Measurements from ENCODE around the gene PHACTR4. TPM values are rescaled to one million over a fixed set of nuclear protein-coding genes. Genes with fewer than 3 reads are reported as not detected.

The PHACTR4 gene
- total and polyA plus RNA-seq, 2 of the 8 experiments (the other 6 are each of a cell fraction or from before 2014, with no cell fraction given): 23.7 to 57.8 TPM

- TF ChIP-seq EP300 (IDR thresholded peaks at IDR 0.05; ENCODE audit: borderline replicate concordance in 1 of 2, low read depth in 2 of 2, low read length in 2 of 2): no peak
- no peak for TF ChIP-seq PHF8 (conservative IDR thresholded peaks at IDR 0.05; ENCODE audit: low read depth, low read length)
- TF ChIP-seq CEBPB (IDR thresholded peaks at IDR 0.05; ENCODE audit: low read depth, low read length): no peak
- TF ChIP-seq, protein P1, sequence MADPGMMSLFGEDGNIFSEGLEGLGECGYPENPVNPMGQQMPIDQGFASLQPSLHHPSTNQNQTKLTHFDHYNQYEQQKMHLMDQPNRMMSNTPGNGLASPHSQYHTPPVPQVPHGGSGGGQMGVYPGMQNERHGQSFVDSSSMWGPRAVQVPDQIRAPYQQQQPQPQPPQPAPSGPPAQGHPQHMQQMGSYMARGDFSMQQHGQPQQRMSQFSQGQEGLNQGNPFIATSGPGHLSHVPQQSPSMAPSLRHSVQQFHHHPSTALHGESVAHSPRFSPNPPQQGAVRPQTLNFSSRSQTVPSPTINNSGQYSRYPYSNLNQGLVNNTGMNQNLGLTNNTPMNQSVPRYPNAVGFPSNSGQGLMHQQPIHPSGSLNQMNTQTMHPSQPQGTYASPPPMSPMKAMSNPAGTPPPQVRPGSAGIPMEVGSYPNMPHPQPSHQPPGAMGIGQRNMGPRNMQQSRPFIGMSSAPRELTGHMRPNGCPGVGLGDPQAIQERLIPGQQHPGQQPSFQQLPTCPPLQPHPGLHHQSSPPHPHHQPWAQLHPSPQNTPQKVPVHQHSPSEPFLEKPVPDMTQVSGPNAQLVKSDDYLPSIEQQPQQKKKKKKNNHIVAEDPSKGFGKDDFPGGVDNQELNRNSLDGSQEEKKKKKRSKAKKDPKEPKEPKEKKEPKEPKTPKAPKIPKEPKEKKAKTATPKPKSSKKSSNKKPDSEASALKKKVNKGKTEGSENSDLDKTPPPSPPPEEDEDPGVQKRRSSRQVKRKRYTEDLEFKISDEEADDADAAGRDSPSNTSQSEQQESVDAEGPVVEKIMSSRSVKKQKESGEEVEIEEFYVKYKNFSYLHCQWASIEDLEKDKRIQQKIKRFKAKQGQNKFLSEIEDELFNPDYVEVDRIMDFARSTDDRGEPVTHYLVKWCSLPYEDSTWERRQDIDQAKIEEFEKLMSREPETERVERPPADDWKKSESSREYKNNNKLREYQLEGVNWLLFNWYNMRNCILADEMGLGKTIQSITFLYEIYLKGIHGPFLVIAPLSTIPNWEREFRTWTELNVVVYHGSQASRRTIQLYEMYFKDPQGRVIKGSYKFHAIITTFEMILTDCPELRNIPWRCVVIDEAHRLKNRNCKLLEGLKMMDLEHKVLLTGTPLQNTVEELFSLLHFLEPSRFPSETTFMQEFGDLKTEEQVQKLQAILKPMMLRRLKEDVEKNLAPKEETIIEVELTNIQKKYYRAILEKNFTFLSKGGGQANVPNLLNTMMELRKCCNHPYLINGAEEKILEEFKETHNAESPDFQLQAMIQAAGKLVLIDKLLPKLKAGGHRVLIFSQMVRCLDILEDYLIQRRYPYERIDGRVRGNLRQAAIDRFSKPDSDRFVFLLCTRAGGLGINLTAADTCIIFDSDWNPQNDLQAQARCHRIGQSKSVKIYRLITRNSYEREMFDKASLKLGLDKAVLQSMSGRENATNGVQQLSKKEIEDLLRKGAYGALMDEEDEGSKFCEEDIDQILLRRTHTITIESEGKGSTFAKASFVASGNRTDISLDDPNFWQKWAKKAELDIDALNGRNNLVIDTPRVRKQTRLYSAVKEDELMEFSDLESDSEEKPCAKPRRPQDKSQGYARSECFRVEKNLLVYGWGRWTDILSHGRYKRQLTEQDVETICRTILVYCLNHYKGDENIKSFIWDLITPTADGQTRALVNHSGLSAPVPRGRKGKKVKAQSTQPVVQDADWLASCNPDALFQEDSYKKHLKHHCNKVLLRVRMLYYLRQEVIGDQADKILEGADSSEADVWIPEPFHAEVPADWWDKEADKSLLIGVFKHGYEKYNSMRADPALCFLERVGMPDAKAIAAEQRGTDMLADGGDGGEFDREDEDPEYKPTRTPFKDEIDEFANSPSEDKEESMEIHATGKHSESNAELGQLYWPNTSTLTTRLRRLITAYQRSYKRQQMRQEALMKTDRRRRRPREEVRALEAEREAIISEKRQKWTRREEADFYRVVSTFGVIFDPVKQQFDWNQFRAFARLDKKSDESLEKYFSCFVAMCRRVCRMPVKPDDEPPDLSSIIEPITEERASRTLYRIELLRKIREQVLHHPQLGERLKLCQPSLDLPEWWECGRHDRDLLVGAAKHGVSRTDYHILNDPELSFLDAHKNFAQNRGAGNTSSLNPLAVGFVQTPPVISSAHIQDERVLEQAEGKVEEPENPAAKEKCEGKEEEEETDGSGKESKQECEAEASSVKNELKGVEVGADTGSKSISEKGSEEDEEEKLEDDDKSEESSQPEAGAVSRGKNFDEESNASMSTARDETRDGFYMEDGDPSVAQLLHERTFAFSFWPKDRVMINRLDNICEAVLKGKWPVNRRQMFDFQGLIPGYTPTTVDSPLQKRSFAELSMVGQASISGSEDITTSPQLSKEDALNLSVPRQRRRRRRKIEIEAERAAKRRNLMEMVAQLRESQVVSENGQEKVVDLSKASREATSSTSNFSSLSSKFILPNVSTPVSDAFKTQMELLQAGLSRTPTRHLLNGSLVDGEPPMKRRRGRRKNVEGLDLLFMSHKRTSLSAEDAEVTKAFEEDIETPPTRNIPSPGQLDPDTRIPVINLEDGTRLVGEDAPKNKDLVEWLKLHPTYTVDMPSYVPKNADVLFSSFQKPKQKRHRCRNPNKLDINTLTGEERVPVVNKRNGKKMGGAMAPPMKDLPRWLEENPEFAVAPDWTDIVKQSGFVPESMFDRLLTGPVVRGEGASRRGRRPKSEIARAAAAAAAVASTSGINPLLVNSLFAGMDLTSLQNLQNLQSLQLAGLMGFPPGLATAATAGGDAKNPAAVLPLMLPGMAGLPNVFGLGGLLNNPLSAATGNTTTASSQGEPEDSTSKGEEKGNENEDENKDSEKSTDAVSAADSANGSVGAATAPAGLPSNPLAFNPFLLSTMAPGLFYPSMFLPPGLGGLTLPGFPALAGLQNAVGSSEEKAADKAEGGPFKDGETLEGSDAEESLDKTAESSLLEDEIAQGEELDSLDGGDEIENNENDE (IDR thresholded peaks at IDR 0.05; ENCODE audit: insufficient replicate concordance, low read length): no peak
- TF ChIP-seq RAD21 (IDR thresholded peaks at IDR 0.05 in 1 of 2, conservative IDR thresholded peaks at IDR 0.05 in 1 of 2; ENCODE audit: low read depth in 2 of 2, low read length in 2 of 2): no peak
- TF ChIP-seq, protein P2, sequence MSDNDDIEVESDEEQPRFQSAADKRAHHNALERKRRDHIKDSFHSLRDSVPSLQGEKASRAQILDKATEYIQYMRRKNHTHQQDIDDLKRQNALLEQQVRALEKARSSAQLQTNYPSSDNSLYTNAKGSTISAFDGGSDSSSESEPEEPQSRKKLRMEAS (IDR thresholded peaks at IDR 0.05): no peak
These were observed 165.1 kb downstream of the PHACTR4 start (continued) for GRCh38 chr1:28534671-28535070.

Measured in H1 (cell line).